WERI-Rb-1 (cell line): ENCODE measurements around the gene MFSD11.

Experiments
- DNase-seq: peaks from one replicate; pipeline ENCODE4 v3.0.0-alpha.2; 2020
- H3K27ac ChIP-seq: fragments of 250-450 bp; sonication (Bioruptor Pico); 2 replicates; pipeline ENCODE4 v1.5.1; 2020; ENCODE audit warnings: mild to moderate bottlenecking, moderate library complexity
- H3K27me3 ChIP-seq: fragments of 250-450 bp; sonication (Bioruptor Pico); 2 replicates; pipeline ENCODE4 v1.5.1; 2021; ENCODE audit warnings: mild to moderate bottlenecking, low read depth, moderate library complexity; ENCODE audit not compliant: insufficient read depth, severe bottlenecking
- H3K36me3 ChIP-seq: fragments of 250-450 bp; sonication (Bioruptor Pico); 2 replicates; pipeline ENCODE4 v1.5.1; 2020; ENCODE audit warnings: mild to moderate bottlenecking, moderate library complexity
- H3K4me3 ChIP-seq: 2 replicates; pipeline ENCODE4 v1.5.1; 2011; ENCODE audit warnings: low read depth, mild to moderate bottlenecking, control low read depth, low read length
- H3K9me3 ChIP-seq: fragments of 250-450 bp; sonication (Bioruptor Pico); 2 replicates; pipeline ENCODE4 v1.5.1; 2021; ENCODE audit warnings: mild to moderate bottlenecking, moderate library complexity; ENCODE audit not compliant: severe bottlenecking
- CTCF ChIP-seq: IDR thresholded peaks from 2 replicates; pipeline ENCODE4 v1.5.1; 2011; ENCODE audit warnings: low read depth, mild to moderate bottlenecking, control low read depth, inconsistent platforms, low read length

MFSD11 gene

GRCh38 chr17:76713765-76714164, 24.2 kb upstream of the MFSD11 start:
- no peak for TF ChIP-seq CTCF
- no peak for DNase-seq
- Histone ChIP-seq H3K9me3 (no peaks in the 10 kb centered on the region), H3K36me3 (peaks cover 60% of the 10 kb centered on the region), H3K4me3 (no peak overlapping the region), H3K27me3 (no peaks in the 10 kb centered on the region), H3K27ac (no peak overlapping the region)

- Histone ChIP-seq H3K27me3 (no peaks in the 10 kb centered on the region), H3K9me3 (no peaks in the 10 kb centered on the region), H3K27ac (peak overlapping the region; percentile 11; the same call in 1 of the 2 replicates), H3K4me3 (no peak overlapping the region), H3K36me3 (peaks cover 66% of the 10 kb centered on the region)
- TF ChIP-seq CTCF = no peak
- no peak for DNase-seq
Measured at GRCh38 chr17:76714336-76714735, 23.6 kb upstream of the MFSD11 start.

- H3K4me3 ChIP-seq = no peak overlapping the region
- no peaks in the 10 kb centered on the region for H3K27me3 ChIP-seq
- no peak overlapping the region for H3K27ac ChIP-seq
- peak; percentile 70 for DNase-seq
- peak; percentile 58 for TF ChIP-seq CTCF
- H3K9me3 ChIP-seq = no peaks in the 10 kb centered on the region
- H3K36me3 ChIP-seq = peaks cover 72% of the 10 kb centered on the region
Measured at GRCh38 chr17:76714822-76715495, 23.0 kb upstream of the MFSD11 start.

GRCh38 chr17:76715496-76715830, 22.5 kb upstream of the MFSD11 start:
- Histone ChIP-seq H3K27me3 (no peaks in the 10 kb centered on the region), H3K27ac (no peak overlapping the region), H3K4me3 (no peak overlapping the region), H3K36me3 (peaks cover 77% of the 10 kb centered on the region), H3K9me3 (no peaks in the 10 kb centered on the region)
- no peak for DNase-seq
- no peak for TF ChIP-seq CTCF

GRCh38 chr17:76716146-76716838, 21.6 kb upstream of the MFSD11 start:
- Histone ChIP-seq H3K36me3 (peaks cover 85% of the 10 kb centered on the region), H3K27ac (peak overlapping the region; percentile 28), H3K27me3 (no peaks in the 10 kb centered on the region), H3K4me3 (no peak overlapping the region), H3K9me3 (no peaks in the 10 kb centered on the region)
- no peak for TF ChIP-seq CTCF
- DNase-seq = peak; percentile 55

- Histone ChIP-seq H3K4me3 (no peak overlapping the region), H3K27ac (peak overlapping the region; percentile 28), H3K9me3 (no peaks in the 10 kb centered on the region), H3K27me3 (no peaks in the 10 kb centered on the region), H3K36me3 (peaks cover 91% of the 10 kb centered on the region)
- no peak for DNase-seq
- TF ChIP-seq CTCF = no peak
Measured at GRCh38 chr17:76716839-76717215, 21.1 kb upstream of the MFSD11 start.
